K562 (cell line): ENCODE results near the gene TRPC3. TPM values are rescaled to one million over a fixed set of nuclear protein-coding genes. Genes with fewer than 3 reads are reported as not detected.

Experiments
- DPF2 ChIP-seq: fragments of 450-650 bp; IDR thresholded peaks from 2 replicates; pipeline ENCODE4 v1.6.1; 2016
- FIP1L1 ChIP-seq: fragments of 200-400 bp; formaldehyde crosslinking; IDR thresholded peaks from 2 replicates; pipeline ENCODE4 v1.6.1; 2018; ENCODE audit warnings: mild to moderate bottlenecking, low read depth, low read length; ENCODE audit not compliant: poor library complexity, severe bottlenecking
- POLR3A ChIP-seq: IDR thresholded peaks from 2 replicates; pipeline ENCODE4 v1.6.1; 2011; ENCODE audit warnings: borderline replicate concordance, mild to moderate bottlenecking, moderate library complexity; ENCODE audit not compliant: insufficient read length, insufficient read depth; ENCODE audit errors: extremely low read depth
- TARDBP ChIP-seq: fragments of 450-650 bp; IDR thresholded peaks from 2 replicates; pipeline ENCODE4 v1.6.1; 2016
- WHSC1 ChIP-seq: IDR thresholded peaks from one replicate; pipeline ENCODE4 v1.6.1; 2012; ENCODE audit warnings: low read length, control low read depth, inconsistent platforms
- polyA plus RNA-seq, 8 experiments: library from polyadenylated mRNA; depleted of rRNA in 4 of 8; stranded (reverse) in 5 of 8; unstranded in 3 of 8; fragments of >200 nt; fragmentation: Nextera tagmentation in 2 of 8; fragmentation: Illumina TruSeq in 1 of 8; extraction: Ambion mirVana in 2 of 8; extraction: Trizol in 1 of 8; gene quantifications; 2 replicates each; pipeline versions ENCODE4 v1.2.1 to v1.2.3, GENCODE V29; 2011 to 2014; ENCODE audit warnings: inconsistent platforms in 1 of 8, missing spikeins in 1 of 8
- total RNA-seq, 7 experiments: library from RNA; depleted of rRNA in 6 of 7; stranded (reverse); fragments of >200 nt in 6 of 7; fragmentation: Illumina TruSeq in 2 of 7; extraction: Trizol in 2 of 7; gene quantifications; 2 replicates each; pipeline versions ENCODE4 v1.2.1 to v1.2.3, GENCODE V29; 2011 to 2021; ENCODE audit warnings: low replicate concordance in 1 of 7
- TF ChIP-seq, protein P1 (sequence below): fragments of 450-650 bp; IDR thresholded peaks from 2 replicates; pipeline ENCODE4 v1.6.1; 2016; ENCODE audit warnings: mild to moderate bottlenecking, moderate library complexity
- TF ChIP-seq, protein P2 (sequence below): fragments of 250-450 bp; sonication (Bioruptor Pico); IDR thresholded peaks from 2 replicates; pipeline ENCODE4 v1.5.0; 2021; ENCODE audit warnings: mild to moderate bottlenecking, borderline replicate concordance
- TF ChIP-seq, protein P3 (sequence below): fragments of 250-450 bp; sonication (Bioruptor Pico); IDR thresholded peaks from 2 replicates; pipeline ENCODE4 v1.4.0; 2020; ENCODE audit warnings: mild to moderate bottlenecking, moderate library complexity, borderline replicate concordance

The TRPC3 gene
- total and polyA plus RNA-seq, 9 of the 15 experiments (the other 6 are each of a cell fraction or from before 2014, with no cell fraction given), result 0.01 to 0.27 (median 0.11) TPM

DNA sequence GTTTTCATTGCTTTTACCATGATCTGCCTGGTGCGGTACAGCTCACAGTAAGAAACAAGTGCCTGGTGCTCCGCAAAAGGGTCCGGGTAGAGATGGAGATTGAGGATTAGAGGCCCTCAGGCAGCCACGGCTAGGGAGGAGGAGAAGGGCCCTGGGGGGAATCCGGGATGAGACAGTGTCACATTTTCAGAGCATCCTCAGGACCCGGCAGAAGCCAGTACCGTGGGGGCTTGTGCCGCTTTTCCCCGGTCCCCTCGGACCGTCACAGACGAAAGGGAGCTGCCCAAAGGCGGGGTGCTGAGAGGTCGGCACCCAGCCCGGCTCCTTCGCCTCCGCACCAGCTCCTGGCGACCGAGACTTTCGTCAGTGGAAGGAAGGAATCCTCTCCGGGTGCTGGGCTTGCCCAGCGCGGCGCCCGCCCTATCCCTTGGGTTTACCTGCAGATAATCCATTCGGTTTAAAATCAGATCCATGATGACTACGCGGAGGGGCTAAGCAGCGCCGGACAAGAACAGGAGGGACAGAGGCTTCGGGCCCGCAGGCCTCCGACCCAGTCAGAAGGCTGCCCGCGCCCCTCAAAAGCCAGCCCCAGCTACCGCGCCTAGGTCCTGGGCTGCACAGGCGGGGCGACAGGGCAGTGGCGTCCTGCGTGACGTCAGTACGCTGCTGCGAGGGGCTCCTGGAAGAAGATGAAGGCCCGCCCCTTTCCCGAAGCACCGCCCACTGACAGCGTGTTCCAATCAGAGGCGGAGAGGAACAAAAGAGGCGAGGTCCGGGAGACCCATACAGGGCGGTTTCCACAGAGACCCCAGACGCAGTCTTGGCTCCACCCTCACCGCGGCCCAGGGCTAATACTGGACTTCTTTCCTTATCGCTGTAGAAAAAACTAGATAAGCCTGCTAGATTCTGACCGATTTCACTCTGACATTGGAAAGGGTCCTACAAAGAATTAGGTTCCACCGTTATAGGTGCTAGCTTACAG, 81.7 kb downstream of the TRPC3 start, which contains the start of gene BBS7 (continued):
- TF ChIP-seq, protein P1, sequence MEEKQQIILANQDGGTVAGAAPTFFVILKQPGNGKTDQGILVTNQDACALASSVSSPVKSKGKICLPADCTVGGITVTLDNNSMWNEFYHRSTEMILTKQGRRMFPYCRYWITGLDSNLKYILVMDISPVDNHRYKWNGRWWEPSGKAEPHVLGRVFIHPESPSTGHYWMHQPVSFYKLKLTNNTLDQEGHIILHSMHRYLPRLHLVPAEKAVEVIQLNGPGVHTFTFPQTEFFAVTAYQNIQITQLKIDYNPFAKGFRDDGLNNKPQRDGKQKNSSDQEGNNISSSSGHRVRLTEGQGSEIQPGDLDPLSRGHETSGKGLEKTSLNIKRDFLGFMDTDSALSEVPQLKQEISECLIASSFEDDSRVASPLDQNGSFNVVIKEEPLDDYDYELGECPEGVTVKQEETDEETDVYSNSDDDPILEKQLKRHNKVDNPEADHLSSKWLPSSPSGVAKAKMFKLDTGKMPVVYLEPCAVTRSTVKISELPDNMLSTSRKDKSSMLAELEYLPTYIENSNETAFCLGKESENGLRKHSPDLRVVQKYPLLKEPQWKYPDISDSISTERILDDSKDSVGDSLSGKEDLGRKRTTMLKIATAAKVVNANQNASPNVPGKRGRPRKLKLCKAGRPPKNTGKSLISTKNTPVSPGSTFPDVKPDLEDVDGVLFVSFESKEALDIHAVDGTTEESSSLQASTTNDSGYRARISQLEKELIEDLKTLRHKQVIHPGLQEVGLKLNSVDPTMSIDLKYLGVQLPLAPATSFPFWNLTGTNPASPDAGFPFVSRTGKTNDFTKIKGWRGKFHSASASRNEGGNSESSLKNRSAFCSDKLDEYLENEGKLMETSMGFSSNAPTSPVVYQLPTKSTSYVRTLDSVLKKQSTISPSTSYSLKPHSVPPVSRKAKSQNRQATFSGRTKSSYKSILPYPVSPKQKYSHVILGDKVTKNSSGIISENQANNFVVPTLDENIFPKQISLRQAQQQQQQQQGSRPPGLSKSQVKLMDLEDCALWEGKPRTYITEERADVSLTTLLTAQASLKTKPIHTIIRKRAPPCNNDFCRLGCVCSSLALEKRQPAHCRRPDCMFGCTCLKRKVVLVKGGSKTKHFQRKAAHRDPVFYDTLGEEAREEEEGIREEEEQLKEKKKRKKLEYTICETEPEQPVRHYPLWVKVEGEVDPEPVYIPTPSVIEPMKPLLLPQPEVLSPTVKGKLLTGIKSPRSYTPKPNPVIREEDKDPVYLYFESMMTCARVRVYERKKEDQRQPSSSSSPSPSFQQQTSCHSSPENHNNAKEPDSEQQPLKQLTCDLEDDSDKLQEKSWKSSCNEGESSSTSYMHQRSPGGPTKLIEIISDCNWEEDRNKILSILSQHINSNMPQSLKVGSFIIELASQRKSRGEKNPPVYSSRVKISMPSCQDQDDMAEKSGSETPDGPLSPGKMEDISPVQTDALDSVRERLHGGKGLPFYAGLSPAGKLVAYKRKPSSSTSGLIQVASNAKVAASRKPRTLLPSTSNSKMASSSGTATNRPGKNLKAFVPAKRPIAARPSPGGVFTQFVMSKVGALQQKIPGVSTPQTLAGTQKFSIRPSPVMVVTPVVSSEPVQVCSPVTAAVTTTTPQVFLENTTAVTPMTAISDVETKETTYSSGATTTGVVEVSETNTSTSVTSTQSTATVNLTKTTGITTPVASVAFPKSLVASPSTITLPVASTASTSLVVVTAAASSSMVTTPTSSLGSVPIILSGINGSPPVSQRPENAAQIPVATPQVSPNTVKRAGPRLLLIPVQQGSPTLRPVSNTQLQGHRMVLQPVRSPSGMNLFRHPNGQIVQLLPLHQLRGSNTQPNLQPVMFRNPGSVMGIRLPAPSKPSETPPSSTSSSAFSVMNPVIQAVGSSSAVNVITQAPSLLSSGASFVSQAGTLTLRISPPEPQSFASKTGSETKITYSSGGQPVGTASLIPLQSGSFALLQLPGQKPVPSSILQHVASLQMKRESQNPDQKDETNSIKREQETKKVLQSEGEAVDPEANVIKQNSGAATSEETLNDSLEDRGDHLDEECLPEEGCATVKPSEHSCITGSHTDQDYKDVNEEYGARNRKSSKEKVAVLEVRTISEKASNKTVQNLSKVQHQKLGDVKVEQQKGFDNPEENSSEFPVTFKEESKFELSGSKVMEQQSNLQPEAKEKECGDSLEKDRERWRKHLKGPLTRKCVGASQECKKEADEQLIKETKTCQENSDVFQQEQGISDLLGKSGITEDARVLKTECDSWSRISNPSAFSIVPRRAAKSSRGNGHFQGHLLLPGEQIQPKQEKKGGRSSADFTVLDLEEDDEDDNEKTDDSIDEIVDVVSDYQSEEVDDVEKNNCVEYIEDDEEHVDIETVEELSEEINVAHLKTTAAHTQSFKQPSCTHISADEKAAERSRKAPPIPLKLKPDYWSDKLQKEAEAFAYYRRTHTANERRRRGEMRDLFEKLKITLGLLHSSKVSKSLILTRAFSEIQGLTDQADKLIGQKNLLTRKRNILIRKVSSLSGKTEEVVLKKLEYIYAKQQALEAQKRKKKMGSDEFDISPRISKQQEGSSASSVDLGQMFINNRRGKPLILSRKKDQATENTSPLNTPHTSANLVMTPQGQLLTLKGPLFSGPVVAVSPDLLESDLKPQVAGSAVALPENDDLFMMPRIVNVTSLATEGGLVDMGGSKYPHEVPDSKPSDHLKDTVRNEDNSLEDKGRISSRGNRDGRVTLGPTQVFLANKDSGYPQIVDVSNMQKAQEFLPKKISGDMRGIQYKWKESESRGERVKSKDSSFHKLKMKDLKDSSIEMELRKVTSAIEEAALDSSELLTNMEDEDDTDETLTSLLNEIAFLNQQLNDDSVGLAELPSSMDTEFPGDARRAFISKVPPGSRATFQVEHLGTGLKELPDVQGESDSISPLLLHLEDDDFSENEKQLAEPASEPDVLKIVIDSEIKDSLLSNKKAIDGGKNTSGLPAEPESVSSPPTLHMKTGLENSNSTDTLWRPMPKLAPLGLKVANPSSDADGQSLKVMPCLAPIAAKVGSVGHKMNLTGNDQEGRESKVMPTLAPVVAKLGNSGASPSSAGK, result no peak
- TF ChIP-seq TARDBP (no peak), FIP1L1 (no peak), POLR3A (no peak), WHSC1 (no peak), DPF2 (peak; percentile 74)
- TF ChIP-seq, protein P2, sequence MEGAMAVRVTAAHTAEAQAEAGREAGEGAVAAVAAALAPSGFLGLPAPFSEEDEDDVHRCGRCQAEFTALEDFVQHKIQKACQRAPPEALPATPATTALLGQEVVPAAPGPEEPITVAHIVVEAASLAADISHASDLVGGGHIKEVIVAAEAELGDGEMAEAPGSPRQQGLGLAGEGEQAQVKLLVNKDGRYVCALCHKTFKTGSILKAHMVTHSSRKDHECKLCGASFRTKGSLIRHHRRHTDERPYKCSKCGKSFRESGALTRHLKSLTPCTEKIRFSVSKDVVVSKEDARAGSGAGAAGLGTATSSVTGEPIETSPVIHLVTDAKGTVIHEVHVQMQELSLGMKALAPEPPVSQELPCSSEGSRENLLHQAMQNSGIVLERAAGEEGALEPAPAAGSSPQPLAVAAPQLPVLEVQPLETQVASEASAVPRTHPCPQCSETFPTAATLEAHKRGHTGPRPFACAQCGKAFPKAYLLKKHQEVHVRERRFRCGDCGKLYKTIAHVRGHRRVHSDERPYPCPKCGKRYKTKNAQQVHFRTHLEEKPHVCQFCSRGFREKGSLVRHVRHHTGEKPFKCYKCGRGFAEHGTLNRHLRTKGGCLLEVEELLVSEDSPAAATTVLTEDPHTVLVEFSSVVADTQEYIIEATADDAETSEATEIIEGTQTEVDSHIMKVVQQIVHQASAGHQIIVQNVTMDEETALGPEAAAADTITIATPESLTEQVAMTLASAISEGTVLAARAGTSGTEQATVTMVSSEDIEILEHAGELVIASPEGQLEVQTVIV (CRISPR knock-in tag), result no peak
- TF ChIP-seq, protein P3, sequence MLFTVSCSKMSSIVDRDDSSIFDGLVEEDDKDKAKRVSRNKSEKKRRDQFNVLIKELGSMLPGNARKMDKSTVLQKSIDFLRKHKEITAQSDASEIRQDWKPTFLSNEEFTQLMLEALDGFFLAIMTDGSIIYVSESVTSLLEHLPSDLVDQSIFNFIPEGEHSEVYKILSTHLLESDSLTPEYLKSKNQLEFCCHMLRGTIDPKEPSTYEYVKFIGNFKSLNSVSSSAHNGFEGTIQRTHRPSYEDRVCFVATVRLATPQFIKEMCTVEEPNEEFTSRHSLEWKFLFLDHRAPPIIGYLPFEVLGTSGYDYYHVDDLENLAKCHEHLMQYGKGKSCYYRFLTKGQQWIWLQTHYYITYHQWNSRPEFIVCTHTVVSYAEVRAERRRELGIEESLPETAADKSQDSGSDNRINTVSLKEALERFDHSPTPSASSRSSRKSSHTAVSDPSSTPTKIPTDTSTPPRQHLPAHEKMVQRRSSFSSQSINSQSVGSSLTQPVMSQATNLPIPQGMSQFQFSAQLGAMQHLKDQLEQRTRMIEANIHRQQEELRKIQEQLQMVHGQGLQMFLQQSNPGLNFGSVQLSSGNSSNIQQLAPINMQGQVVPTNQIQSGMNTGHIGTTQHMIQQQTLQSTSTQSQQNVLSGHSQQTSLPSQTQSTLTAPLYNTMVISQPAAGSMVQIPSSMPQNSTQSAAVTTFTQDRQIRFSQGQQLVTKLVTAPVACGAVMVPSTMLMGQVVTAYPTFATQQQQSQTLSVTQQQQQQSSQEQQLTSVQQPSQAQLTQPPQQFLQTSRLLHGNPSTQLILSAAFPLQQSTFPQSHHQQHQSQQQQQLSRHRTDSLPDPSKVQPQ (CRISPR knock-in tag), result no peak
